GM12875 (cell line): Measurements from ENCODE around the gene CD28.

Experiments used
- H3K4me3 ChIP-seq: one replicate; pipeline ENCODE4 v1.5.1; 2011; ENCODE audit warnings: low read depth, low read length, control low read depth
- TF ChIP-seq, protein P1 (sequence below): IDR thresholded peaks from 2 replicates; pipeline ENCODE4 v1.5.1; 2011; ENCODE audit warnings: low read depth, mild to moderate bottlenecking, control low read depth, inconsistent platforms, low read length, moderate library complexity, borderline replicate concordance; ENCODE audit not compliant: insufficient read depth

CD28 gene

DNA sequence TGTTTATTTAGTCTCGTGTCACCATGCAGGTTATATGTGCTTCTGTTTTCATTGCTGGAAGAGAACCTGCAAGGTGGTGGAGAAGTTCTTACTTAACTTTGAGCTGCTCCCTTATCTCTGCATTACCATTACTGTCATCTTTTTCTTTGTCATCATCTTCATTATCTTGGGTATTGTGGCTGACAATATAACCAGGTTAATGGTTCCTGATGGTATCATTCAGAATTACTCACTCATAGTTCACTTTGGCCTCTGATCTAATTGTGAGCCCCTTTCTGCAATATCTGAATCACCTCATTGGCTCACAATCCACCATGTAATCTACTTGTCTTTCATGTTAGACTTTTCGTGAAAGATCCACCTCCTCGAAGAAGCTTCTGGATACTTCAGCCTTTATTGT, 5.0 kb downstream of the CD28 start:
- no peak overlapping the region for H3K4me3 ChIP-seq
- TF ChIP-seq, protein P1, sequence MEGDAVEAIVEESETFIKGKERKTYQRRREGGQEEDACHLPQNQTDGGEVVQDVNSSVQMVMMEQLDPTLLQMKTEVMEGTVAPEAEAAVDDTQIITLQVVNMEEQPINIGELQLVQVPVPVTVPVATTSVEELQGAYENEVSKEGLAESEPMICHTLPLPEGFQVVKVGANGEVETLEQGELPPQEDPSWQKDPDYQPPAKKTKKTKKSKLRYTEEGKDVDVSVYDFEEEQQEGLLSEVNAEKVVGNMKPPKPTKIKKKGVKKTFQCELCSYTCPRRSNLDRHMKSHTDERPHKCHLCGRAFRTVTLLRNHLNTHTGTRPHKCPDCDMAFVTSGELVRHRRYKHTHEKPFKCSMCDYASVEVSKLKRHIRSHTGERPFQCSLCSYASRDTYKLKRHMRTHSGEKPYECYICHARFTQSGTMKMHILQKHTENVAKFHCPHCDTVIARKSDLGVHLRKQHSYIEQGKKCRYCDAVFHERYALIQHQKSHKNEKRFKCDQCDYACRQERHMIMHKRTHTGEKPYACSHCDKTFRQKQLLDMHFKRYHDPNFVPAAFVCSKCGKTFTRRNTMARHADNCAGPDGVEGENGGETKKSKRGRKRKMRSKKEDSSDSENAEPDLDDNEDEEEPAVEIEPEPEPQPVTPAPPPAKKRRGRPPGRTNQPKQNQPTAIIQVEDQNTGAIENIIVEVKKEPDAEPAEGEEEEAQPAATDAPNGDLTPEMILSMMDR = no peak

DNA sequence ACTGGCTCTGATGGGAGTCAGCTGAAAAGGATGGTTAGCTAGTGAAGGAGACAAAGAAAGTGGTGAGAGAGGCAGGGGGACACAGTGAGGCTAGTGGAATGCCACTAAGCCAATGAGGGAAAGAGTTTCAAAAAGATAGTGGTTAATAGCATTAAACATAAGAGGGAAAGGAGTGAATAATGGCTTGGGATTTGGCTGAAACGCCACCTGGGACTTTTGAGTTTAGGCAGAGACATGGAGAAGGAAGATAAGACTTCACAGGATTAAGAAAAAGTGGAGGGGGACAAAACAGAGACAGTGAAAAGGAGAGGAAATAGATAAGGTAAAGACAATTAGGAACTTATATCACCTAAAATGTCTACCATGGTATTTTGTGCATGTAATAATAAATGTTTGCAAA, 6.9 kb downstream of the CD28 start:
- H3K4me3 ChIP-seq = no peak overlapping the region

DNA sequence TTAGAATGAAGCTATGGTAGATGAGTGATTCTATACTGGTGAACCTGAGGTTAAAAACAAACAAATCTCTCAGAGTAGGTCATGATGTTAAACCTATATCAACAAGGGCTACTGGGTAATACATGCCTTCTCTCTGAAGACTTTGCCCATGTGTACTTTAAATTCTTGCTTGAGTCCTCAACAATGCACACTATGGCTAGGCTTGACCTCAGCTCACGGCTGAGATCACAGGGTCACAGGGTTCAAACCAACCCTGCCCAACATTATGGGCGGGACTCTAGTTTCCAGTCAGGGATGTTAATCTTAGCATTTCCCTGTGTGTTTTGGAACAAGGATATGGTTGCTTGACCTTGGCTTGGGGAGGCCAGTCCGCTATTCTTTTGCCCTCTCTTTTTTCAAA, 7.7 kb downstream of the CD28 start:
- H3K4me3 ChIP-seq = no peak overlapping the region
- TF ChIP-seq, protein P1 = no peak

More for the DNA sequence above, 6.9 kb downstream of the CD28 start:
- TF ChIP-seq, protein P1 = no peak

DNA sequence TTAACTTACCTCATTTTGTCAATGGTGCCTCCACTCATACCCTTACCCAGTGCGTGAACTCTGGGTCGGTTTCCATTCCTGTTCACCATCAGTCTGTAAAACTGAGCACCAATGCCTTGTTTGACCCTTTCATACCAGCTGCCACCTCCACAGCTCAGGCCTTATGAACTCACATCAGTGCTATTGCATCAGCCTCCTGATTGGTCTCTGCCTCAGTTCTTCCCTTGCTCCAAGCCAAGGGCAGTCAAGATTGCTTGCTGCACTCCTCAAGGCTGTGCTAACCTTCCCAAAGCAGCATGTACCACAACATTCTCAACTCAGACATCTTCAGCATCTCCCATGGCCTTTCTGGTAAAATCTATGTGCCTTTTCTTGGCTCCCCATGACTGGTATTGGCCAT, 9.3 kb downstream of the CD28 start:
- TF ChIP-seq, protein P1 = no peak
- no peak overlapping the region for H3K4me3 ChIP-seq

DNA sequence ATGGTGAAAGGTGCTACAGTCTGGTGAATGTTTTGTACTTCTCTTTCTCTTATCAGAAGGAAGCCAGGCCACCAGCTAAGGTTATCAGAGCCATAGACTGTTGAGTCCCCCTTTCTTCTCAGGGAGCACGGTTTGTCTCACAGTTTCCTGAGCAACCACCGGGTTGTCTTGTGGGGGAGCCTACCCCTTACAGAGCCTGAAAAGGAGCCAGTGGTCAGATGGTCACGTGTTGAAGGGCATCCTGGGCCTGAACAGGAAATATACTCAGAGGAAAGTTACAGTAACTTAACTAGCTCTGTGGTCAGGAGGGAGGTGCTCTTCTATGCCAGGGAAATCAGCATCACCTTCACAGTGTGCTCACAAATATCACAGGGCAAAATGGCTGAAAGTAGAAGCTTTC, 11.6 kb downstream of the CD28 start:
- no peak overlapping the region for H3K4me3 ChIP-seq
- TF ChIP-seq, protein P1 = no peak

DNA sequence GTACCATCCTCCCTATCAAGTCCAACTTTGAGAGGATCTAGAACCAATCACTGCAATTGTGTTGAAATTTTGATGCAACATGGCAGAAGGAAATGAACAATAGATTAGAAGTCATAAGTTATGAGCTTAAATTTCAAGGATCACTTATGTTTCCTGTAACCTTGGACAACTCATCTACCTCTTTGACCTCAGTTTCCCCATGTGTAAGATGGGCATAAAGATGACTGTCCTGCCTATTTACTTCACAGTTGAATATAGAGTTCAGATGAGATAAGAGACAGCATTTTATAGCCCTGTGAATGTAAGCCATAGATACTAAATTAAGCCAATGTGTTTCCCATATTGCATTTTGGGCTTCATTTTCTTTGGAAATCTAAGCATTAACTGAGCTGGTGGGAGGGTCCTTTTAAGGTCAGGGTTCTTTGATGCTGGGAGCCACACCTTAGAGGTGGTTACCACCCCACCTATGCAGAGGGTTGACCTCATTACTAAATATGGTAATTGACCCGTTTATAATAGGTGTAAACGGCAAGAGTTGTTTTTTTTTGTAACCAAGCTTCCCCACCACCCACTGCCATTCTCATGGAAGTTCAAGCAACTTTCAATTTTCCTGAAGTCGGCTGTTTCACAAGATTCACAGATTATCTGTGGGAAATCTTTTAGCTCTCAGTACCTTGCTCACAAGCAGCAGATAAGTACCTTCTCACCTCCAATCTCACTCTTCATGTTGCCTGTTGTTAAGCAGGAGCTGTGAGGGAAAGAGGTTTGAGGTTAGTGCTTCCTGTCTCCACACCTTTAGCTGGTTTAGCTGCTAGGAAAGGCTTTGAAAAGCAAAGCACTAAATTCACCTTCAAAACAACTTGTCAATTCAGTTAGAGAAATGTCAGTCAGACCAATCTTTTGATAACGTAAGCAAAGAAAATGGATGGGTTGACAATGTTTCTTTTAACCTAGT, 13.3 kb downstream of the CD28 start:
- TF ChIP-seq, protein P1 = no peak
- H3K4me3 ChIP-seq = no peak overlapping the region

DNA sequence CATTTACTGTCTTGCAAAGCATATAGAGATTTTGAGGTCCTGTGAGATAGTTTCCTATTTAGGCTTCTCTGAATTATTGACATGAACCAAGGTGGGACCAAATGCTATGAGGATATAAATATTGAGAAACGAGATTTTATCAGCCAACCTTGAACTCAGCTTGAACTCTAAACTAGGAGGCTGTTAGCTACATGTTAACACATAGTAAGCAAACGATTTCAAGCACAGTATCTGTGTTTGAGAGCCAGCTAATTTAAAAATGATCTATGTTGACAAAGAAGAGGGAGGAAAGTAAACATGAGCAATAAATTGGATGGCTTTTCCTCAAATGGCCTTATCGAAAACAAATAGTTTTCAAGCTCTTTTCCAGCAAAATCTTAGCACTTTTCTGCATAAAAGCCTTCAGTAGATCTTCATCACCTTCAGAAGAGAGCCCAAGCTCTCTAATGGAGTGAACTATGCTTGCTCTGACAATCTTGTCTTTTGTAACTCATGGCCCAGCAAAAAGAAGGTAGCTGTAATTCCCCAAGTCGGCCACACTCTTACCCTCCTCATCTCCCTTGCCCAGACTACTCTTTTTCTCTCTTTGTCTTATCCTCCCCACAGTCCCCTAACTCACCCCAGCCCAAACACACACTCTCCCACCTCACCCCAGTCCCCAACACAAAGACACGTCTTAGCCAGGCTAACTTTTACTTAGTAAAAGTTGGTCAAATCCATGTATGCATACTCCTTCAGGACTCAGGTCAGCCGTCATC, 14.7 kb downstream of the CD28 start:
- H3K4me3 ChIP-seq = no peak overlapping the region
- TF ChIP-seq, protein P1 = peak; percentile 9; the same call in 1 of the 2 replicates
